HG02852 (cell line): Measurements from ENCODE around the gene ATP6V0C.

Source experiments
- ATAC-seq: cut with Tn5 transposase; IDR thresholded peaks from one replicate; pipeline ENCODE4 v1.9.1; 2021; ENCODE audit warnings: mild to moderate bottlenecking, moderate library complexity; ENCODE audit not compliant: unreplicated experiment

ATP6V0C gene

DNA sequence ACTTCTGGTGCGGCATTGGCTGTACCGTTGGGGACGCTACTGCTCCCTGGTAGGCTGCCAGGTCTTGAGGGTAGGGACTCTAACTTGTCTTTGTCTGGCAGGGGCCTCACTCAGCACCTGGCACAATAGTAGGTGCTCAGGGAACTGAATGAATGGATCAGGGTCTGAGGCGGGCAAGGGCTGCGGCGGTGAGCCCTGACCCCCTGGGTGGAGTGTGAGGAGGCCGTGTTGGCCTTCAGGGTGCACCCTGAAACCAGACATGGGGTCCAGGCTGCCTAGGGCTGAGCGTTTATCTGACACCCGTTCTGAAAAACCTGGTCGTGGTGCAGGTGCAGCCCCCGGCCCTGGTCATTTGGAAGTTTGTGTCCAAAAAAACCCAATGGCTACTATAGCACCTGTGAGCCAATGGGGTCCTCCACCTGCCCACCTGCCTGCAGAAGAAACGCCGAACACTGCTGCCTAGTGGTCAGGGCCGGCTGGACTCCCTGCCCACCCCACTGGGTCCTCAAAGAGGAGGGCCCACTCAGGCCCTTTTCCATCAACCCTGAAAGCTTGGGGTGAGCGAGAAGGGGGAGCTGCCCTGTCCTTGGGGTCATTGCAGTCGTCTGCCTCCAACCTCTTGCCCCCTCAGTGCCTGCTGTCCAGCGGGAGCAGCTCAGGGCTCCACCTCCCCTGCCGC is 4.9 kb upstream of the ATP6V0C start:
- ATAC-seq = no peak

GRCh38 chr16:2511128-2511800 is 2.5 kb upstream of the ATP6V0C start:
- ATAC-seq = no peak

DNA sequence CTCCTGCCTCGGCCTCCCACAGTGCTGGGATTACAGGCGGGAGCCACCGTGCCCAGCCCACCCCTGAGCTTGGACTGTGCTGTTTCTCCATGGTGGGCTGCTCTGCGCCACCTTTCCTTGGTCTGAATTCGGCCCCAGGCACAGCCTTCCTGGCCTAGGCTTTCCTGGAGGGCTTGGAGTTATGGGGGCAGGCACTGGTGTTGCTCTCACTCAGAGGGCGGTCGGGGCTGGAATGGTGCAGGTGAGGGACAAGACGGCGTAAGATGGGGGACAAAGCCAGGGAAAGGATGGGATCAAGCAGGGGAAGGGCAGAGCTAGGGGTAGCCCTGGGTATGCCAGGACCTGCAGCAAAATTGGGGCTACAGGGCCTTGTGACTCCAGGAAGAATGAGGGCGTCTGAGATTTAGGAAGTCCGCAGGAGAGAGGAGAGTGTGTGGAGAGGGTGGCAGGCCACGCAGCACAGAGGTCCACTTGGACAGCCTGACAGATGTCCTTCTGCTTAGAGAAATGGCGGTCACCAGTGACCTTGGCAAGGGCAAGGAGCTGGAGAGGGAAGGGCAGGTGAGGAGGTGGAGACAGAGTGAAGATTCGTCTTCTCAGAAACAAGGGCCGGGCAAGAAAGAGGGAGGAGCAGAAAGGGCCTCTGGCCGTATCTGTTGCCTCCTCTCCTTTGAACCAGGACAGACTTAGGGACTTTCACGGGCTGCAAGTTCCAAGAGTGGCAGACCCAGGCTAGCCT is 1.6 kb upstream of the ATP6V0C start:
- no peak for ATAC-seq

- ATAC-seq = no peak
Measured at GRCh38 chr16:2512735-2513404, 882 bp upstream of the ATP6V0C start.

DNA sequence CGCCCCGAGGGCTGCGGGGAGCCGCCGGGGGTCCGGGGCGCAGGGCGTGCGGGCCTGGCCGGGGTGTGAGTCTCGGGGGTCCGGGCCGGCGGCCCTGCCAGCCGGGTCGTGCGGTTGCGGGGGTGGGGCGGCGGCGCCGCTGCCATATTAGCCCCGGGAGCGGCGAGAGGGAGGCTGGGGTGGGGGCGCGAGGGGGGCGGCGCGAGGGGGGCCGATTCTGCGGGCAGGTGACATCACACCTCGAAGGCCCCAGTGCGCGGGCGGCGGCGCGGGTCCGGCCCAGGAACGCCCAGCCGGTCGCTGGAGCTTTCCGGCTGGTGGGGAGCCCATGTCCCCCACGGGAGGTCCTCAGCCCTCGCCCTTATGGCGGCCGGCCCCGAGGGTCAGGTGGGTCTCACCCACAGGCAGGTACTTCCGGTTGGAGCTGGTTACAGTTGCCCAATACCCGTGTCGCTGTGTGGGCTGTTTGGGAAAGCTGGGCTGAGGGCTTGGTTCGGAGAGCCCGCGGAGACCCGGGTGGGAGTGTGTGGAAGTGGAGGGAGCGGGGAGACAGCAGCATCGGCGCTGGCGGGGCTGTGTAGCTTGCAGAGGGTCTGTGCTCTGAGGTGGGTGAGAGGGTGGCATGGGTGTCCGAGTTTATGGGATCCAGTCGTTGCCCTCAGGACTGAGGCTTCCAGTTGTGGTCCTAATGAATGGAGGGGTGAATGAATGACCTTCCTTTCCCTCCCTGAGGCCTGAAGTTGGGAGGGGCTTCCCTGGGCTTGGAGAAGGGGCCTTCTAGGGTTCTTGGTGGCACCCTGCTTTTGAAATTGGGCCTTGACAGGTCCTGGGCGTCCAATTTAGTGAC is 804 bp downstream of the ATP6V0C start:
- no peak for ATAC-seq

- ATAC-seq = no peak
Measured at GRCh38 chr16:2515180-2515851, 1.6 kb downstream of the ATP6V0C start.

GRCh38 chr16:2516391-2517240 is 2.9 kb downstream of the ATP6V0C start:
- no peak for ATAC-seq

DNA sequence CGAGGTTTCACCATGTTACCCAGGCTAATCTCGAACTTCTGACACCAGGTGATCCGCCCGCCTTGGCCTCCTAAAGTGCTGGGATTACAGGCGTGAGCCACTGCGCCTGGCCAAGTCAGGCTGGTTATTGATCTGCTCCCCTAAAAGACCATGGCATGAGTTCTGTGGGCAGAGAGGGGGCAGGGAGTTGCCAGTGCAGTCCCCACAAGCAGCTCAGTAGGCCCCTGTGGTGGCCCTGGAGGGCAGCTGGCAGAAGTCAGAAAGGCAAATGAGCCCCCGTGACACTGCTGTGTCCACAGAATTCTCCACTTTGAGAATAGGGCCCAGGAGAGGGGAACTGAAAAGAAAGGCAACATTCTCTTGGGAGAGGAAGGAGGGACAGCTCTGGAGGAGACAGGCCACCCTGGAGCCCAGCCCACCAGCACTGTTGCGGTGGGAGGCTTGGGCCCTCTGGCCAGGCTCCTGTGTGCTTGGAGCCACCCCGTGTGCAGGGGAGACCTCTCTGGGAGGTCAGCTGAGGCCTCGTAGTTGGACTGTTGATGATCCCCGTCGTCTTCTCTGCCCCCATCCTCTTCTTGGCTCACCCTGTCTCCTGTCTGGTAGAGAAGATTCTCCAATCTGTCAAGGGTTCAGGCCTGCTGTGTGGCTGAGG is 4.3 kb downstream of the ATP6V0C start:
- ATAC-seq = no peak

GRCh38 chr16:2518823-2519710 is 5.3 kb downstream of the ATP6V0C start:
- ATAC-seq = no peak

DNA sequence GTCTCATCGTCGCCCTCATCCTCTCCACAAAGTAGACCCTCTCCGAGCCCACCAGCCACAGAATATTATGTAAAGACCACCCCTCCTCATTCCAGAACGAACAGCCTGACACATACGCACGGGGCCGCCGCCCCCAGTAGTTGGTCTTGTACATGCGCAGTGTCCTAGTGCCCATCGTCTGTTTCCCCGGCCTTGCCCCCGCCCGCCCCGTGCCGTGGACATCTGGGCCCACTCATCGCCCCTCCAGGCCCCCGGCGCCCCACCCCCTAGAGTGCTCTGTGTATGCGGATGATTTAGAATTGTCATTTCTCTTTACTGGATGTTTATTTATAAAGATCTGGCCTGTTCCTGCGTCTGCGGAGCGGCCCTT is 5.9 kb downstream of the ATP6V0C start:
- no peak for ATAC-seq

- no peak for ATAC-seq
Measured at GRCh38 chr16:2520097-2520783, 6.5 kb downstream of the ATP6V0C start, which contains the start of gene AMDHD2. Gene AMDHD2, plus strand, starts transcription at chr16:2520371. Its CDS starts 88 bp downstream, at chr16:2520459.

DNA sequence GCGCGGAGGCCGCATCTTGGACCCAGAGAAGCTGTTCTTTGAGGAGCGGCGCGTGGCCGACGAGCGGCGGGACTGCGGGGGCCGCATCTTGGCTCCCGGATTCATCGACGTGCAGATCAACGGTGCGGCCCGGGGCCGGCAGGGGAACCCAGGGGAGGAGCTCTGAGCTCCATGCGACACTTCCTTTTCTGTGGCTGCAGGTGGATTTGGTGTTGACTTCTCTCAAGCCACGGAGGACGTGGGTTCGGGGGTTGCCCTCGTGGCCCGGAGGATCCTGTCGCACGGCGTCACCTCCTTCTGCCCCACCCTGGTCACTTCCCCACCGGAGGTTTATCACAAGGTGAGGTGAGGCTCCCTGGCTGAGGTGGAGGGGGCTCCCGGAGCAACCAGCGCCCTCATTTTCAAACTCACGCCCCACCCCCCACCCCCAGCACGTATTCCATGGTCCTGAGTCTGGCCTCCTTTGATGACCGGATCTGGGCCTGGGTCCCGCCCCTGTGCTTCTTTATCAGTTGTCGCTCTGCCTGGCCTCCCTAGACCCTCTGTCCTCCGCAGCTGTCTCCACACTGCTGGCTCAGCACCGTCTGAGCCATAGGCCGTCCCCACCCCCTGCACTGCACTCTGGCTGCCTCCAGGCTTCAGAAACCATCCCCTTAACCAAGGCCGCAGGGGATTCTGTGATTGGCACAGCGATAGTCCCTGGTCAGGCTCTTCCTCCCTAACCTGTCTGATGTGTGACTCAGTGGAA is 7.2 kb downstream of the ATP6V0C start:
- ATAC-seq = no peak

DNA sequence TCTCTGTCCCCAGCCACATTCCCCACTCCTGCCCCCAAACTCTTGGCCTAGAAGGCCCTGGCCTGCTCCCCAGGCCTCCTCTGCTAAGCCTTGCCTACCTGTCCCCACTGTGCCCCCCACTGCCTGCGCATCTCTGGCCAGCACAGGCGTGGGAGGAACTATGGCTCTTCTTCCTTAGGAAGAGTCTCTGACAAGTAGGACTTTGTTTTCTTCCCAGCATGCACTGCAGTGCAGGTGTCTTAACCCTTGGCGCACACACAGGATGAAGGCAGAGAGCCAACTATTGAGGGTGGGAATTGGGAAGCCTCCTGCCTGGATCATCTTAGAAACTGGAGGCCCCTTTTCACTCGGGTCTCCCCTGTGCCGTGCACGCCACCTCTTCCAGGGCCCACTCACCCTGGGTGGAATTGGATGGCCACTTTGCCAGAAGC is 10.1 kb downstream of the ATP6V0C start:
- ATAC-seq = no peak

DNA sequence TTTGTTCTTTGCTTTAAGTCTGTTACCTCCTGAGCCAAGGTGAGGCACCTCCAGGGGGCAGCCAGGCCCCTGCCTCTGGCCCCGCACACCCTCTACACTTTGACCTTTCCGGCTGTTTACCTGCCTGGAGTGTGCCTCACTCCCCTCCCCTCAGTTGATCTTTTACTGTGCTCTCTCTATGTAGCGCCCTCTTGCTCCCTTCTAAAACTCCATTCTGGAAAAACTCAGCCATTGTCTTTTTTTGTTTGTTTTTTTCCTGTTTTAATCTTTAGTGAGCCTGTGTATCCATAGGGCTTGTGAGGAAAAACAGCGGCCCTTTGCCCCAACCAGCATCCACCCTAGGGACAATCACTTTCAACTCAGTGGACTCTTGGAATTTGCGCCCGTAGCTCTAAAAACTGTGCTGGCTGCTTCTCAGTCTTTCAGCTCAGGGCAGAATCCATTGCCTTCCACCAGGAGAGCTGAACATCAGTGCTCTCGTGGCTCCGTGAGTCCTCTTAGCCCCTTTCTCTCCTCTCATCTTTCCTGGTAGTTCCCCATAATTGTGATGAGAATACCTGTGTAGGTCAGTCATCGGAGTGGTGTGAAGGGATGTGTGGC is 10.7 kb downstream of the ATP6V0C start:
- no peak for ATAC-seq

DNA sequence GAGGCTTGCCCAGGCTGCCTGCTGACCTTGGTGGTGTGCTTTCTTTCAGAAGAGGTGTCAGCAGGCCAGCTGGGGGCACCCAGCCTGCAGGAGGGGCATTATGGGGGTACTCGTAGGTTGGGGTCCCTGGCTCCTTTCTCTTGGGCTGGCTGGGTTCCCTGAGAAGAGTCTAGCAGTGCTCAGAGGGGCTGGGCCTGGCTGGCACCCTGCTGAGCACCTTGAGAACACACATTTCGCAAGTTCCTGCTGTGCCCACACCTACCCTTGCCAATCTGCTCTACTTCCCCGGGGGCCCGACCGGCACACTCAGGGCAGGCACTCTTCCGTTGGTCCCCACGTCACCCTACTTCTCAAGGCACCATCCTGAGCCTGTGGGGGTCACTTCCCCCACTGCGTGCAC is 12.4 kb downstream of the ATP6V0C start:
- ATAC-seq = no peak
